IMR-90 (cell line): ENCODE data around the gene NLRP14. TPM values are rescaled to one million over a fixed set of nuclear protein-coding genes. Genes with fewer than 3 reads are reported as not detected.

Source experiments
- ATAC-seq: fragments of 200-7000 bp; cut with Tn5 transposase; 2 replicates; pipeline ENCODE4 v1.9.1; 2020; ENCODE audit warnings: low read depth, mild to moderate bottlenecking, moderate library complexity
- BruUV-seq: library from RNA; stranded (reverse); fragments of 400-500 nt; replicated peaks from 2 replicates; lab custom pipeline; 2021; lab: Mats Ljungman, UMichigan
- CTCF ChIA-PET: fragments of 300-600 bp; formaldehyde crosslinking; extraction: SDS; loops from one replicate; lab custom pipeline; 2021; ENCODE audit warnings: antibody characterized with exemption; lab: Yijun Ruan, JAX
- POLR2A ChIA-PET: fragments of 300-600 bp; sonication (Branson Sonifier 250); formaldehyde crosslinking; loops from one replicate; lab custom pipeline; 2022; ENCODE audit warnings: antibody characterized with exemption; ENCODE audit not compliant: unreplicated experiment; lab: Charles Lee
- DNase-seq: peaks from one replicate; pipeline ENCODE4 v3.0.0; 2013
- H2AFZ ChIP-seq: replicated peaks from 2 replicates; pipeline ENCODE3; 2013; ENCODE audit warnings: low read length, mild to moderate bottlenecking; ENCODE audit not compliant: poor library complexity
- H2AK5ac ChIP-seq: 2 replicates; pipeline ENCODE4 v1.6.1; 2013; ENCODE audit warnings: low read depth, low read length, inconsistent platforms
- H2AK9ac ChIP-seq: replicated peaks from 2 replicates; pipeline ENCODE3; 2013; ENCODE audit warnings: mild to moderate bottlenecking, low read depth, low read length, moderate library complexity; ENCODE audit not compliant: poor library complexity
- H2BK120ac ChIP-seq: 2 replicates; pipeline ENCODE4 v1.6.1; 2013; ENCODE audit warnings: low read depth, low read length, inconsistent platforms
- H2BK15ac ChIP-seq: 3 replicates; pipeline ENCODE4 v1.6.1; 2013; ENCODE audit warnings: low read depth, low read length, inconsistent platforms
- H2BK20ac ChIP-seq: 2 replicates; pipeline ENCODE4 v1.6.1; 2013; ENCODE audit warnings: low read depth, mild to moderate bottlenecking, inconsistent platforms, low read length, moderate library complexity
- H2BK5ac ChIP-seq: 2 replicates; pipeline ENCODE4 v1.6.1; 2013; ENCODE audit warnings: mild to moderate bottlenecking, low read depth, low read length, inconsistent platforms; ENCODE audit not compliant: poor library complexity, severe bottlenecking
- H3K14ac ChIP-seq: replicated peaks from 2 replicates; pipeline ENCODE4 v1.6.1; 2013; ENCODE audit warnings: low read depth, low read length, inconsistent platforms
- H3K18ac ChIP-seq: 2 replicates; pipeline ENCODE4 v1.6.1; 2013; ENCODE audit warnings: low read depth, low read length, control low read depth
- H3K23ac ChIP-seq: 2 replicates; pipeline ENCODE4 v1.6.1; 2013; ENCODE audit warnings: low read depth, low read length, inconsistent platforms
- H3K27ac ChIP-seq: 2 replicates; pipeline ENCODE4 v1.5.1; 2013; ENCODE audit warnings: mild to moderate bottlenecking, control low read depth, low read length; ENCODE audit not compliant: insufficient read depth
- H3K27me3 ChIP-seq: 2 replicates; pipeline ENCODE4 v1.6.1; 2013; ENCODE audit warnings: low read length; ENCODE audit not compliant: control insufficient read depth, insufficient read depth
- H3K36me3 ChIP-seq: 2 replicates; pipeline ENCODE4 v1.6.1; 2013; ENCODE audit warnings: low read length, mixed read lengths; ENCODE audit not compliant: control insufficient read depth, insufficient read depth
- H3K4ac ChIP-seq: 2 replicates; pipeline ENCODE4 v1.6.1; 2013; ENCODE audit warnings: low read depth, low read length, inconsistent platforms
- H3K4me1 ChIP-seq: 2 replicates; pipeline ENCODE4 v1.6.1; 2013; ENCODE audit warnings: low read length, mixed read lengths; ENCODE audit not compliant: control insufficient read depth, insufficient read depth
- H3K4me2 ChIP-seq: 2 replicates; pipeline ENCODE4 v1.6.1; 2013; ENCODE audit warnings: low read depth, mild to moderate bottlenecking, control low read depth, low read length, moderate library complexity
- H3K4me3 ChIP-seq: 2 replicates; pipeline ENCODE4 v1.5.1; 2013; ENCODE audit warnings: low read depth, mild to moderate bottlenecking, control low read depth, low read length, moderate library complexity; ENCODE audit not compliant: insufficient read depth
- H3K56ac ChIP-seq: 2 replicates; pipeline ENCODE4 v1.6.1; 2013; ENCODE audit warnings: low read length, inconsistent platforms; ENCODE audit not compliant: insufficient read depth; ENCODE audit errors: extremely low read depth
- H3K79me1 ChIP-seq, 2 experiments: 2 replicates each; pipeline ENCODE4 v1.6.1; 2013; ENCODE audit warnings: low read length in 2 of 2, inconsistent platforms in 1 of 2, low read depth in 1 of 2
- H3K9ac ChIP-seq: 2 replicates; pipeline ENCODE4 v1.6.1; 2013; ENCODE audit warnings: low read depth, low read length, control low read depth
- H3K9me1 ChIP-seq: 2 replicates; pipeline ENCODE4 v1.6.1; 2013; ENCODE audit warnings: low read length, inconsistent platforms; ENCODE audit not compliant: insufficient read depth
- H3K9me3 ChIP-seq: 2 replicates; pipeline ENCODE4 v1.6.1; 2013; ENCODE audit warnings: low read length; ENCODE audit not compliant: control insufficient read depth, insufficient read depth
- H4K20me1 ChIP-seq: 2 replicates; pipeline ENCODE4 v1.6.1; 2013; ENCODE audit warnings: low read length, inconsistent platforms; ENCODE audit not compliant: insufficient read depth
- H4K5ac ChIP-seq: 2 replicates; pipeline ENCODE4 v1.6.1; 2013; ENCODE audit warnings: mild to moderate bottlenecking, low read depth, low read length, control low read depth
- H4K8ac ChIP-seq, 2 experiments: 2 replicates each; pipeline ENCODE4 v1.6.1; 2013; ENCODE audit warnings: low read depth in 2 of 2, low read length in 2 of 2, control low read depth in 1 of 2, inconsistent platforms in 1 of 2
- H4K91ac ChIP-seq: 2 replicates; pipeline ENCODE4 v1.6.1; 2013; ENCODE audit warnings: low read depth, low read length, inconsistent platforms; ENCODE audit not compliant: insufficient read depth
- CEBPB ChIP-seq: IDR thresholded peaks from 2 replicates; pipeline ENCODE4 v1.6.1; 2012; ENCODE audit warnings: low read depth, low read length, improper control_type of control experiment
- FOS ChIP-seq: fragments of 150-350 bp; IDR thresholded peaks from 2 replicates; pipeline ENCODE4 v1.6.1; 2016; ENCODE audit warnings: low read depth, low read length
- MAZ ChIP-seq: IDR thresholded peaks from 2 replicates; pipeline ENCODE4 v1.6.1; 2012; ENCODE audit warnings: low read depth, mild to moderate bottlenecking, low read length, improper control_type of control experiment, moderate library complexity, borderline replicate concordance
- MXI1 ChIP-seq: IDR thresholded peaks from 2 replicates; pipeline ENCODE4 v1.6.1; 2012; ENCODE audit warnings: low read depth, mild to moderate bottlenecking, low read length, moderate library complexity, borderline replicate concordance
- NFE2L2 ChIP-seq: fragments of 150-350 bp; IDR thresholded peaks from 2 replicates; pipeline ENCODE4 v1.6.1; 2016; ENCODE audit warnings: low read depth, mild to moderate bottlenecking, low read length
- POLR2A ChIP-seq: IDR thresholded peaks from 2 replicates; pipeline ENCODE4 v1.6.1; 2012; ENCODE audit warnings: mild to moderate bottlenecking, low read depth, low read length
- RAD21 ChIP-seq: IDR thresholded peaks from 2 replicates; pipeline ENCODE4 v1.6.1; 2012; ENCODE audit warnings: low read length, improper control_type of control experiment
- RCOR1 ChIP-seq: IDR thresholded peaks from 2 replicates; pipeline ENCODE4 v1.6.1; 2012; ENCODE audit warnings: mild to moderate bottlenecking, low read length, improper control_type of control experiment; ENCODE audit not compliant: insufficient replicate concordance
- SMC3 ChIP-seq: fragments of 150-350 bp; IDR thresholded peaks from 2 replicates; pipeline ENCODE4 v1.6.1; 2016; ENCODE audit warnings: low read depth, mild to moderate bottlenecking, antibody characterized with exemption, low read length, moderate library complexity
- WGBS, 2 experiments: methylation state at CpG; one replicate each; pipeline versions ENCODE4 v1.1.5 to v1.1.7; 2013; ENCODE audit warnings: missing lambda C conversion rate in 2 of 2; ENCODE audit not compliant: insufficient read length in 1 of 2; ENCODE audit errors: extremely low coverage in 2 of 2; 5-methylcytosine and 5-hydroxymethylcytosine counted together
- dilution Hi-C: fragments of 300-500 bp; cut with HindIII; formaldehyde crosslinking; loops from one replicate; pipeline ENCODE4 v1.14.3; 2018; ENCODE audit warnings: low sequenced_read_pairs; ENCODE audit not compliant: unreplicated experiment
- in situ Hi-C: fragments of 300-500 bp; cut with MboI; formaldehyde crosslinking; loops from 3 replicates; pipeline ENCODE4 v1.14.3; 2019; ENCODE audit warnings: low sequenced_read_pairs, inconsistent platforms, mixed read lengths
- intact Hi-C: fragments of 100-400 bp; cut with micrococcal nuclease; formaldehyde crosslinking; loops from 2 replicates; pipeline ENCODE4 v1.10.0; 2022
- polyA plus RNA-seq, 3 experiments: library from polyadenylated mRNA; depleted of rRNA; stranded (reverse); fragments of >200 nt; gene quantifications; 2 replicates each; pipeline ENCODE4 v1.2.3, GENCODE V29; 2012; ENCODE audit warnings: low replicate concordance in 1 of 3
- total RNA-seq: library from RNA; depleted of rRNA; stranded (reverse); fragments of >200 nt; gene quantifications from 2 replicates; pipeline ENCODE4 v1.2.3, GENCODE V29; 2012
- TF ChIP-seq, protein P1 (sequence below): fragments of 150-350 bp; IDR thresholded peaks from 2 replicates; pipeline ENCODE4 v1.6.1; 2016; ENCODE audit warnings: low read depth, mild to moderate bottlenecking, low read length, moderate library complexity, borderline replicate concordance
- TF ChIP-seq, protein P2 (sequence below): fragments of 150-350 bp; IDR thresholded peaks from 2 replicates; pipeline ENCODE4 v1.6.1; 2017; ENCODE audit warnings: mild to moderate bottlenecking, antibody characterized with exemption, low read length, low read depth
- TF ChIP-seq, protein P3 (sequence below): conservative IDR thresholded peaks from 2 replicates; pipeline ENCODE4 v1.5.1; 2012; ENCODE audit warnings: mild to moderate bottlenecking, low read depth, low read length, improper control_type of control experiment

NLRP14 gene
- total and polyA plus RNA-seq, 2 of the 4 experiments (the other 2 are of a cell fraction), result under 0.01 TPM; not detected in 1

DNA sequence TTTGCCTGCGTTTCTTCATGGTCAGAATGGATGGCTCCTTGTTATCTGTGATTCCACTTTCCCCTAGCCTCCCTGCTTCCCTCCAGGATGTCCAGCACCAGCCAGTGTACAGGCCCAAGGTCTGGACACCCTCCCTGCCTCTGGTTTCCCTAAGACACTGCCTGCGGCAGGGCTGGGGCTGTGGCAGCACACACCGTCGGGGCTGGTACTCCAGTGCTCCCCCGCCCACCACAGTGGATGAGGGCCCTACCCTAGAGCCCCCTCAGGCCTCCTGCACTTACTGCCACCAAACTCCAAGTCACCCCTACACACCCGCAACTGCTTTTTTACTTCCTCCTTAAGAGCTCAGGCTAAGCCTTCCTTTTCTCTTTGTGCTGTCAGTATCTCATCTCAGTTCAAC, 29.1 kb upstream of the NLRP14 start:
- peak overlapping the region; percentile 11; the same call in 1 of the 3 replicates for H2BK15ac ChIP-seq
- TF ChIP-seq SMC3 (no peak), CEBPB (no peak), MAZ (no peak), POLR2A (no peak), FOS (no peak), MXI1 (no peak), RCOR1 (no peak), RAD21 (no peak), NFE2L2 (no peak)
- TF ChIP-seq, protein P1, sequence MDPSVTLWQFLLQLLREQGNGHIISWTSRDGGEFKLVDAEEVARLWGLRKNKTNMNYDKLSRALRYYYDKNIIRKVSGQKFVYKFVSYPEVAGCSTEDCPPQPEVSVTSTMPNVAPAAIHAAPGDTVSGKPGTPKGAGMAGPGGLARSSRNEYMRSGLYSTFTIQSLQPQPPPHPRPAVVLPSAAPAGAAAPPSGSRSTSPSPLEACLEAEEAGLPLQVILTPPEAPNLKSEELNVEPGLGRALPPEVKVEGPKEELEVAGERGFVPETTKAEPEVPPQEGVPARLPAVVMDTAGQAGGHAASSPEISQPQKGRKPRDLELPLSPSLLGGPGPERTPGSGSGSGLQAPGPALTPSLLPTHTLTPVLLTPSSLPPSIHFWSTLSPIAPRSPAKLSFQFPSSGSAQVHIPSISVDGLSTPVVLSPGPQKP, result no peak
- TF ChIP-seq, protein P2, sequence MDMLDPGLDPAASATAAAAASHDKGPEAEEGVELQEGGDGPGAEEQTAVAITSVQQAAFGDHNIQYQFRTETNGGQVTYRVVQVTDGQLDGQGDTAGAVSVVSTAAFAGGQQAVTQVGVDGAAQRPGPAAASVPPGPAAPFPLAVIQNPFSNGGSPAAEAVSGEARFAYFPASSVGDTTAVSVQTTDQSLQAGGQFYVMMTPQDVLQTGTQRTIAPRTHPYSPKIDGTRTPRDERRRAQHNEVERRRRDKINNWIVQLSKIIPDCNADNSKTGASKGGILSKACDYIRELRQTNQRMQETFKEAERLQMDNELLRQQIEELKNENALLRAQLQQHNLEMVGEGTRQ, result no peak
- TF ChIP-seq, protein P3, sequence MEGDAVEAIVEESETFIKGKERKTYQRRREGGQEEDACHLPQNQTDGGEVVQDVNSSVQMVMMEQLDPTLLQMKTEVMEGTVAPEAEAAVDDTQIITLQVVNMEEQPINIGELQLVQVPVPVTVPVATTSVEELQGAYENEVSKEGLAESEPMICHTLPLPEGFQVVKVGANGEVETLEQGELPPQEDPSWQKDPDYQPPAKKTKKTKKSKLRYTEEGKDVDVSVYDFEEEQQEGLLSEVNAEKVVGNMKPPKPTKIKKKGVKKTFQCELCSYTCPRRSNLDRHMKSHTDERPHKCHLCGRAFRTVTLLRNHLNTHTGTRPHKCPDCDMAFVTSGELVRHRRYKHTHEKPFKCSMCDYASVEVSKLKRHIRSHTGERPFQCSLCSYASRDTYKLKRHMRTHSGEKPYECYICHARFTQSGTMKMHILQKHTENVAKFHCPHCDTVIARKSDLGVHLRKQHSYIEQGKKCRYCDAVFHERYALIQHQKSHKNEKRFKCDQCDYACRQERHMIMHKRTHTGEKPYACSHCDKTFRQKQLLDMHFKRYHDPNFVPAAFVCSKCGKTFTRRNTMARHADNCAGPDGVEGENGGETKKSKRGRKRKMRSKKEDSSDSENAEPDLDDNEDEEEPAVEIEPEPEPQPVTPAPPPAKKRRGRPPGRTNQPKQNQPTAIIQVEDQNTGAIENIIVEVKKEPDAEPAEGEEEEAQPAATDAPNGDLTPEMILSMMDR, result no peak
- H3K9ac ChIP-seq, result no peak overlapping the region
- peak overlapping the region; percentile 69; the same call in 1 of the 2 replicates for H2AK5ac ChIP-seq
- peak overlapping the region; percentile 44 for H3K14ac ChIP-seq
- no peak overlapping the region for H3K4me3 ChIP-seq
- H4K91ac ChIP-seq, result peak overlapping the region; percentile 20
- H4K20me1 ChIP-seq, result no peaks in the 10 kb centered on the region
- H2BK120ac ChIP-seq, result peak overlapping the region; percentile 55
- H4K8ac ChIP-seq, result peak overlapping the region in 1 of 2 experiments; percentile 28; a peak in 2 of 4 replicates
- peak overlapping the region; percentile 84 for H2BK5ac ChIP-seq
- ATAC-seq (no peak), DNase-seq (no peak)
- H3K27me3 ChIP-seq, result no peaks in the 10 kb centered on the region
- peak overlapping the region; percentile 85 for H4K5ac ChIP-seq
- peak overlapping the region; percentile 6 for H2AK9ac ChIP-seq
- 90% methylated on average over 2 of the region's 6 CpGs; no CpG with 5 or more reads in 1 of the 2 experiments for WGBS, 2 experiments
- peak overlapping the region; percentile 29; the same call in 1 of the 2 replicates for H3K27ac ChIP-seq
- H3K9me1 ChIP-seq, result peaks cover 10% of the 10 kb centered on the region; the same call in 1 of the 2 replicates
- peaks cover 18% of the 10 kb centered on the region for H3K4me1 ChIP-seq
- peak overlapping the region; percentile 67 for H2AFZ ChIP-seq
- H3K79me1 ChIP-seq, result no peaks in the 10 kb centered on the region
- H3K4me2 ChIP-seq, result no peak overlapping the region
- H3K23ac ChIP-seq, result no peak overlapping the region; the same call in 1 of the 2 replicates
- peak overlapping the region; percentile 71 for H3K18ac ChIP-seq
- BruUV-seq, result no TSS peak
- no peak overlapping the region for H3K56ac ChIP-seq
- in situ Hi-C loops (no loop called here), dilution Hi-C loops (no loop called here), intact Hi-C loops (no loop called here)
- POLR2A ChIA-PET, result no interaction called here
- peak overlapping the region; percentile 72 for H3K4ac ChIP-seq
- no peaks in the 10 kb centered on the region for H3K9me3 ChIP-seq
- H2BK20ac ChIP-seq, result peak overlapping the region; percentile 61; the same call in 1 of the 2 replicates
- no peaks in the 10 kb centered on the region for H3K36me3 ChIP-seq
- CTCF ChIA-PET, result no interaction called here
